Posterior vena cava (tissue), 2 donors: Measurements from ENCODE around the gene LURAP1L. TPM values are rescaled to one million over a fixed set of nuclear protein-coding genes. Genes with fewer than 3 reads are reported as not detected.

Experiments
- DNase-seq: peaks from one replicate; pipeline ENCODE4 v3.0.0-alpha.2; 2020; ENCODE audit warnings: low spot score
- intact Hi-C, 2 donors: fragments of 100-400 bp; cut with DNase I; formaldehyde crosslinking; loops; one replicate each; pipeline versions ENCODE4 v1.14.1 to v1.14.2; 2022 to 2023
- total RNA-seq, 2 donors: library from RNA; stranded (reverse); fragmentation: NEBNext Ultra II Directional; extraction: Animal tissue kit (Norgen Biotek cat#: 25700); gene quantifications; one replicate each; pipeline ENCODE4 v1.2.1, GENCODE V29; 2021
- donor health status: DM: yes; HTN: yes; CAD: no.
- donor health status: DM: yes; HTN: yes; CAD: no.

LURAP1L gene
- total RNA-seq, 2 donors from 2014 or later = 13.9 to 18.1 TPM

DNA sequence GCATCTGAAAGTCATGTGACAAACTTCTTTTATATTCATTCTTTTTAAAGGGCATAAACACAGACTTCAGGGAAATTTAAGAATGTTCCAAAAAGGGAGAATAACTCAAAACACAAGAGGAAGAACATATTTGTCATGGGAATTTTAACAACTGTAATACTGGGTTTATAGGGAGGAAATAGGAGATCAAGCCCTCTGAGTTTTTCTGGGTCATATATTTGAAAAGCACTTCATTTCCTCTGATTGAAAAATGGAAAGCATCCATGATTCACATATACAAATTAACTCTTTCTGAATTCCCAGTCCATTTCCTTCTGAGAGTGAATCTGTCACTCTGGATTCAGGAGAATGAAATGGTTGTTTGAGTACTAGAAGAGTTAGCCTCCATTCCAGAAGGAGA, 26.8 kb downstream of the LURAP1L start:
- no peak for DNase-seq
- intact Hi-C loops = no loop called here

DNA sequence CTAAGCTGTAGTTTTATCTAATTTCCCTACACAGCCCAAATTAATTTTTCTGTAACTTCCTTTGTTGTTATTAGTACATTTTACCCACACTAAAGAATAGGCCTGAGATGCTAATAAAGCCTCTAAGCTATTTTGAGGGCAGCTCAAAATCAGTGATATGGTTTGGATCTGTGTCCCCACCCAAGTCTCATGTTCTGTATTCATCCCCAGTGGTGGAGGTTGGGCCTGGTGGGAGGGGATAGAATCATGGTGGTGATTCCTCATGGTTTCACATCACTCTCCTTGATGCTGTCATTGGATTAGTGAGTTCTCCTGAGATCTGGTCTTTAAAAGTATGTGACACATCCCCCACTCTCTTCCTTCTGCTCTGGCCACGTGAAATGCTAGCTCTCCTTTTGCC, 27.3 kb downstream of the LURAP1L start:
- no peak for DNase-seq

DNA sequence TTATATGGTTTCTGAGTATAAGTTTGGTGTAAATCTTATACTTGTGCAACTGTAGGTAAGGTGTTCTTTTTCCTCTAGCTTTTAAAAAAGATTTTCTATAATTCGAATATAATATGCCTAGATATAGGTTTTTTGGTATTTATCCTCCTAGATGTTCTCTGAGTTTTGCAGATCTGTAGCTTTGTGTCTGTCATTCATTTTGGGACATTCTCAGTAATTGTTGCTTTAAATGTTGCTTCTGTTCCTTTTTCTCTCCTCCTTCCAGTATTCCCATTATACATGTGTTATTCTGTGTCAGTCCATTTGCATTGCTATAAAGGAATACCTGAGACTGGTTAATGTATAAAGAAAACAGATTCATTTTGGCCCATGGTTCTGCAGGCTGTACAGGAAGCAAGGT, 33.7 kb downstream of the LURAP1L start:
- intact Hi-C loops = no loop called here
- no peak for DNase-seq

More for the DNA sequence above, 27.3 kb downstream of the LURAP1L start:
- intact Hi-C loops = no loop called here

DNA sequence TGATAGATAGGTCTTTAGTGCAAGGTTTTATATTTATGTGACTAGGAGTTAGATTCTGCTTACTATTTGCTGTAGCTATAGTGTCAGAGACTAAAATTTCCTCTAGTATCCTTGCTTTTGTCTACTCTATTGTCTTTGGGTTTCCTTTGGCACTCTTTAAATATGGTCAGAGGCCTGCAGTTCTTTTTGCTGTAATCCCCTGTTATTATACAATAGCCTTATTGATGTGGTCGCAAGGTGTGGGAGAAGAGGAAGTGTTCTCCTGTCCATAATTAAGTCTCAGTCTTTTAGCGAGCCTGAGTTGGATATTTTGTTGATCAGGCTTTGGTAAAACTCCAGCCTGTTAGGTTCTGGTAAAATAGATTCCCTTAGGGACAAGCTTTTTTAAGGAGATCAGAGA, 34.9 kb downstream of the LURAP1L start:
- no peak for DNase-seq
- intact Hi-C loops = loop anchor here in 1 of 2 donors (5.0 kb wide), 1 partner anchor 32 kb away; the partner anchor contains the start of gene LURAP1L

DNA sequence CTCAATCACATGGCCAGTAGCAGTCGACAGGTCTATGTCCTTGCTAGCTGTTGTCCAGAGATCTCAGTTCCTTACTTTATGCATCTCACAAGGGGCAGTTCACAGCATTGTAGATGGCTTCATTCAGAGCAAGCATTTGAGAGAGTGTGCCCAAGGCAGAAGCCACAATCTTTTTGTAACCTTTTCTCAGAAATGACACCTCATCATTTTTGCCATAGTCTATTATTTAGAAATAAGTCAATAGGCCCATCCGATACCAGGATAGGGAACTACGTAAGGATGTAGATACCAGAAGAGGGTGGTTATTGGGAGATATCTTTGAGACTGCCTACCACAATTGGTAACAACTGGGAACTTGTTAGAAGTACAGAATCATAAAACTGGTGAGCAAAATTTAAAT, 37.1 kb downstream of the LURAP1L start:
- DNase-seq = no peak
- intact Hi-C loops = loop anchor here in 1 of 2 donors (5.0 kb wide), 1 partner anchor 35 kb away; the partner anchor contains the start of gene LURAP1L

DNA sequence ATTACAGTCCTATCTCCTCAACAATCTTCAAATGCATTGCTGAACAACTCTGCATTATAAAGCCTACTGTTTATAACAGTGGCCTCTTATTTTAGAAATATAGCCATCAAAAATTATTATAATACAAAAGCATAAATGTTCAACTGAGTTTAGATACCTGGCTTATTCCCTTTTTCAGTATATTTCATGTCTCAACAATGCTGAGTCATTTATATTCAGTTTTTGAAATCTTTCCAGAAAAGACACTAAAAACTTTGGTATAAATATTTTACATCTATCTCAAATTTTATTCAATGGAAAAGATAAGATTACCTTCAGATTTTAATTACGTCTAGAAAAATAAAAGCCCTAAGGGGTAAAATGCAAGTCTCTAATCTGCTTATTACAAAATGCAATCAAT, 37.9 kb downstream of the LURAP1L start:
- intact Hi-C loops = loop anchor here in 1 of 2 donors (5.0 kb wide), 1 partner anchor 35 kb away; the partner anchor contains the start of gene LURAP1L
- DNase-seq = no peak

DNA sequence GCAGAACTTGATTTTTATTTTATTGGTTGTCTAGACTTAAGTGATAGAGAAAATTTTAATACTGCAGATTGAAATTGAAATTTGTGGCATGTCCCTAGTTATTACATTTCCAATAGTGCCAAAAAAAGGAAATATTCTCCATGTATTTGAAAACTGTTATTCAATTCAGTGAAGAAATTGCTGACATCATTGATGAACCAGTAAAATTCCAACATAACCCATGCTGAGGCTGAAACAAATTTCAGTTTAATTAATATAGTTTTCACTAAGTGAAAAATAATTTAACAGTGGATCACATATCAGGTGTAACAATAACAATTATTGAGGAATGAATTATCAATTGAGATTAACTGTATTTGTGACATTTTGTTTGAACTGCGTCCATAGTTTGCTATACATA, 38.7 kb downstream of the LURAP1L start:
- no peak for DNase-seq
- intact Hi-C loops = loop anchor here in 1 of 2 donors (5.0 kb wide), 1 partner anchor 36 kb away; the partner anchor contains the start of gene LURAP1L

DNA sequence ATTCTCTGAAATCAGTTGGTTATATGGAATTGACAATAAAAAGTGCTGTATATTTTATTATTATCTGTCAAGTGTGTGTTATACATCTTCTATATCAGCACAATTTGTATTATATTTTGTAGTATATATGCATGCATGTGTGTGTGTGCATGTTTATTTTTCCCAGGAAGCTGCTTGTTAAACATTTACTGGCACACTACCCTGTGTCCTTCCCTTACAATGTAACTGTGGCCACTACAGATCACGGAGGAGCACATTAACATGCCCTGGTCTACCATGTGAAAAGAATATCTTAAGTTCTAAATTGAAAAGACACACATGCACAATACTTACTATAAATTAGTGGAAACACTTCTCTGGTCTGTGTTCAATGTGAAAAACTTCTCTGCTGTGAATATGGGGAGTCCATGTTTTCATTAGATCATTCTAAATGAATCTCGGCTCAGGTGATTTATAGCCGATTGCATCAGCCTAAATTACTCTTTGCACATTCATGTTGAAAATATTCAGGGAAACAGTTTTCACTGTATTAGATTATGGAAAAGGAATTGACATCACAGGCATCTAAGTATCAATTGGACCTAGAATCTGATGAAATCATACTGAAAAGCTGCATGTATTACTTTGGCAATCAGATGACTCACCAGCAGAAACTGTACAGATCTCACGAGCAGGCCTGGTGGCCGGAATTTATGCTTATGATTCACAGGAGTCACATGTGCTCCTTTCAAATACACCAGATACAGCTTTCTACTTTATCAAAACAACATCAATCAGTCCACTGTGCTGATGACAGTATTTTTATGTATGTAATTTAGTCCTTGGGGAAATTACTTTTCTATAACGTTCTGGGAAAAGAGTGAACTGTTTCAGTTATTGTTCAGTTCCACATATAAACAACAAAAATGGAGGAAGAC, 39.4 kb downstream of the LURAP1L start:
- peak; percentile 85 for DNase-seq

DNA sequence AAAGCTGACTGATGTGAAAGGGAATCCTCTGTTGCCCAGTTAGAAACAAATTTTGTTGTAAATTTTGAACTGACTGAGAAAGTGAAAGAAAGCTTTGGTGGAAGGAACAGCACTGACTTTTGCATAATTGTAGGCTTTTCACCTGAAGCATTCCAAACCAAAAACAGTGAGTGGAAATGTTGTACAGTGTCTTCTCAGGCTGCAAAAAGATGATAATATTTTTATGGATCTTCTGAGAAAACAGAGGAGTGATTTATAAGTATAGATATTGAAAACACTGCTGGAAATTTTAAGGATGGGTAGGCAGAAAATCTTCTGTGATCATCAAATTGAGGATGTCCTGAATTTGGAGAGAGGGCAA, 40.0 kb downstream of the LURAP1L start:
- intact Hi-C loops = loop anchor here in 1 of 2 donors (5.0 kb wide), 1 partner anchor 38 kb away; the partner anchor contains the start of gene LURAP1L
- DNase-seq = no peak

More for the DNA sequence above, 39.4 kb downstream of the LURAP1L start:
- intact Hi-C loops = loop anchor here in 1 of 2 donors (5.0 kb wide), 1 partner anchor 37 kb away; the partner anchor contains the start of gene LURAP1L

DNA sequence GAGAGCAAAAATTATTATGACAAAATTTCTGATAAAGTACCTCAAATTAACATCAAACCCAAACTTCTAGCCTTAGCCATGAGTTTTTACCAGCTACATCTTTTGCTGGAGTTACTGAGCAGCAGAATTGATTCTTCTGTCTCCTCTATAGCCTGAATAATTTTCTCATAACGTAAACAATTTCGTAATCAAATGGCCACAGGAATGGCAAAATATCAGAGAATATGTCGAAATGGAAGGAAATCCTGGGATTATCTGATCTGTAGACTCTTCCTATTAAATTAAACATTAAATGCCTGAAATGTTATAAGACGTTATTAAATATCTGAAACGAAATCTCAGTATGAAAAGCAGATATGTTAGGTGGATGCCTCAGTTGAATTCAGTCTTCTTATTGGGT, 41.1 kb downstream of the LURAP1L start:
- intact Hi-C loops = no loop called here
- DNase-seq = no peak

DNA sequence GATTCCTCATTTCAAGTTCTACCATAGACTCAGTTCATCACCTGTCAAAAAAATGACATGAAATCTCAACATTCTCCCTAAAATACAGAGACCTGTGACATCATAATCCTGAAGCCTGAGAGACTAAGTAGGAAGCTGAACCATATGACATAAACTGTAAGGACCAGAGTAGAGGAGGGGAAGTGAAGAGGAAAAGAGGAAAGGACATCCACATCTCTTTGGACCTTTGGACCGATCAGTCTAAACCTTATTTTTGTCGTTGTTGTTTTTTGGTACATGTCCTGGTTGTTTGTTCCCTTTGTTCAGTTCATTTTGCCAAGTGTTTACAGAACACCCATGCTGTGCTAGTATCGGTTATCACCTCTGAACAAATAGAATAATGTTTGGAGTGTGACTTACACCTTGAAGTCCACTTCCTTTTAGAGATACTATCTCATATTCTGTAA, 41.9 kb downstream of the LURAP1L start:
- intact Hi-C loops = no loop called here
- DNase-seq = no peak

DNA sequence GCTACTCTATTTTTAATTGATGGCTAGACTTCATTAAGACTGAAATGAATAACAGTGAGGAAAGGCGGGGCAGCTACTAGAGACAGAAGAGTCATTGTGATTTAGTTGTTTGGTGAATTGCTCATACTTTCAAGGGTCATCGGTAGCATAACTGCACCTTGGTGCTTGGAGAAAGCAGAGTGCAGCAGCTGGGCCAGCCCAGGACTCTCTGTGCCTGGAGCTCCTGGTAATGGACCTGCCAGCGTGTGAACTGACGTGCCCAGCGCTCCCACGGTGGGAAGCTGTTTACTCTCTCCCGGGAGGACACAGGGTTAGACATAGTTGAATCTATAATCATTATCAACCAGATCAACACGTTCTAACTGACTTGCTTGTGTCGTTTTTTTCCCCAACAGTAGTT, 42.9 kb downstream of the LURAP1L start:
- intact Hi-C loops = no loop called here

DNA sequence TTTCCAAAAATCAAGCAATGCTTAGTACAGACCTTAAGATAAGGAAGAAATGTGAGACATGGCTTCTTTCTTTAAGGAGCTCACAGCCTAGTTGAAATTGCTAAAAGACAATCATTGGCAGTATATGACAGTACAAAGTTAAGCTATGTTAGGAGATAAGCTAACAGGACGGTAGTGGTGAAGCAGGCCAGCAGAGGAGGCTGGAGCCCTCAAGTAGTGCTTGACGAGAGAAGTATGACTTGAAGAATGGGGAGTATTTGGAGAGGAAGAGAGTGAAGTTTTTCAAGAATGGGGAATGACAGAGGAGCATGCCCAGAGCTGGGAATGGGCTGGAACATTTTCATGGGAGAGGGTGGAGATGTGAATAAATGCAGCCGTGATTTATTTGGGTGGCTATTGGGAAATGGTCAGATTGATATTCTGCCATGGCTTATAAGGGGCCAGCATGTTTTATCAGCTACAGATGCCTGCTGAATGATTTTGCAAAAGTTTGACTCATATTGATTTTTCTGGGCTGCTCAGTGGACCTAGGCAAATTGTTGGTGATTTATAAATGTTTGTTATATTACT, 43.7 kb downstream of the LURAP1L start:
- intact Hi-C loops = no loop called here
- no peak for DNase-seq

More for the DNA sequence above, 42.9 kb downstream of the LURAP1L start:
- DNase-seq = peak; percentile 66

DNA sequence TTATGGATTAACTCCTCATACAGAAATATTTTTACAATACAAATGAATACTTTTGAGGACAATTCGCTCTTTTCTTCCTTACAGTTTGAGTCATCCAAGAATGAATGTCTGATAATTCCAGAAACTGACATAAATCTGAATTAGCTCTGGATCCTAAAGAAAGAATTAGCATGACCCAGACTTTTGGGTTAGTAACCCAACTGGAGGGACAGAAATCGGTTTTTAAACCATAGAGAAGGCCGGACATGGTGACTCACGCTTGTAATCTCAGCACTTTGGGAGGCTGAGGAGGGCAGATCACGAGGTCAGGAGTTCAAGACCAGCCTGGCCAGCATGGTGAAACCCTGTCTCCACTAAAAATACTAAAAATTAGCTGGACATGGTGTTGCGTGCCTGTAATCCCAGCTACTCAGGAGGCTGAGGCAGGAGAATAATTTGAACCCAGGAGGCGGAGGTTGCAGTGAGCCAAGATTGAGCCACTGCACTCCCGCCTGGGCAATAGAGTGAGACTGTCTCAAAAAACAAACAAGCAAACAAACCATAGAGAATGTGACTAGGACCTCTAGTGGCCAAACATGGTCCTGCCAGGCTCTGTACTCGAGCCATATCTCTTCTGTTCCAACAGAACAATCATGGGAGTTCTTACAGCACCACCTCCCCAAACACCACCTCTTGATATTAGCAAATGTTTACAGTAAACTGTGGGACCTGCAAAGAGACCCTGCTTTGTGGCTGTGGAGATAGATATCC, 44.8 kb downstream of the LURAP1L start:
- DNase-seq = peak; percentile 66
- intact Hi-C loops = no loop called here

DNA sequence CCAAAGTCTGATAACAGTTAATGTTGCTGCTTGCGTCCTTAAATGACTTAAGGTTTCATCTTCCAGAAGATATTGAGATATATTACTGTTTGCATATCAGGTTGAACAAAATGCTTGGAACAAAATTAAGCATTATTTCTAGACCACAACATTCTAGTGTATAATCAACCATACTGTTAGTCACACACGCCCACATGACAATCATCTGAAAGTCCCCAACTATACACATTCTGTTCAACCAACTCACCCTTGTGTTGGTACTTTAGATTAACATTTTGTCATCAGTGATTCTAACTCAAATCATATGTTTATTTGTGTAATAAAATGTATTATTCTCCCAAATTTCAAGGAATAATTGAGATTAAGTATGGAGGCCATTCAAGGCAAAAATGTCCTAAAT, 47.3 kb downstream of the LURAP1L start:
- DNase-seq = no peak
- intact Hi-C loops = no loop called here

DNA sequence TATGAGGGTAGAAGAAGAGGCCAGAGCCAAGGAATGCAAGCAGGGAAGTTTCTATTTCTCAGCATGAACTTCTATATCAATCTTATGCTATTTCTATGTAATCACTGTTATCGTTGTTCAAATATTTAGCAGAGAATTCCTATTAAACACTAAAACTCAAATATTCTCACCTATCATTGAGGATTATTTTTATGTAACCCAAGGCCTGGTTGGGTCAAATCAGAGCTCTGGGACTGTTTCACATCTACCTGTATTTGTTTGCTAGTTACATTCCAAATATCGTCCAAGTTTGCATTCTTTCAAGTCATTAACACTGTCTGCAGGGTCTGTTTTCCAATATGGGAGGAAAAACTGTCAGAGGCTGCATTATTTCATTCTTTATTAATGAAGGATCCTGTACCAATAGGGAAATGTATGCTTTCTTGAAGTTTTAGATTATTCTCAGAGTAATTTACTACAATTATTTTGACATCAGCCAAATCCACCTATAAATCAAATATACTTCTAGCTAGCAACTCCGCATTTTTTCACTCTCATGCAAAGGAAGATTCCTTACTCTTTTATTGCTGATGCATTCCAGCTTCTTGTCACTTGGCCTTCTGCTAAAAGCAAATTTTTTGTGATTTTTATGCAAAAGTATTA, 52.2 kb downstream of the LURAP1L start:
- DNase-seq = no peak
- intact Hi-C loops = no loop called here

DNA sequence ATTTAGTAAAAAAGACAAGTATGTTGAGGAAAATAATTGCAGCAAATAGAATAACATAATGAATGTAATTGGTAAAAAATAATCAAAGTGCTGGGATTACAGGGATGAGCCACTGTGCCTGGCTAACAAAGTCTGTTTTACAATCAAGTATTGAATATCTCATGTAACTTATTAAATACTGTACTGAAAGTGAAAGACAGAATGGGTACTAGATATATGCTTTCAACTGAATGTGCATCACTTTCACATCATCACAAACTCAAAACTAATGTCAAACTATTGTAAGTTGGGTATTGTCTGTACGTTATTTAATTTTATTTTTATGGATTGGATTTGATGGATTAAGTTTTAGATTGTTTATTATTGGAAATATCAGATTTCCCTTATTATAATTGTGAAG, 58.9 kb downstream of the LURAP1L start:
- no peak for DNase-seq
- intact Hi-C loops = no loop called here

DNA sequence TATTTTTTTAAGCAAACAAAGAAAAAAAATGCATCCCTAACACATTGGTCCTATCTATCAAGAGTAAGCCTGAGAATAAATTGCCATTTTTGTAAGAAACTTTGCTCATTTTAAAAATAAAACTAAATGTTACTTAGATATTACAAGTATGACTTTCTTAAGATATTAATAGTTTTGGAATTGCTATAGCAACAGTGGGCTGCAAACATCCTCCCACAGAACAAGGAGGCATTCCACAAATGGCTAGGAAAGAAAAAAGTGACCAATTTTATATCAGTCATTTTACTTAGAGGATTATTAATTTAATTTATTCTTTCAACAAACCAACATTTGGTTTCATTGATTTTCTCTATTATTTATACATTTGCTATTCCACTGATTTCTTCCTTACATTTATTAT, 63.7 kb downstream of the LURAP1L start:
- intact Hi-C loops = no loop called here

DNA sequence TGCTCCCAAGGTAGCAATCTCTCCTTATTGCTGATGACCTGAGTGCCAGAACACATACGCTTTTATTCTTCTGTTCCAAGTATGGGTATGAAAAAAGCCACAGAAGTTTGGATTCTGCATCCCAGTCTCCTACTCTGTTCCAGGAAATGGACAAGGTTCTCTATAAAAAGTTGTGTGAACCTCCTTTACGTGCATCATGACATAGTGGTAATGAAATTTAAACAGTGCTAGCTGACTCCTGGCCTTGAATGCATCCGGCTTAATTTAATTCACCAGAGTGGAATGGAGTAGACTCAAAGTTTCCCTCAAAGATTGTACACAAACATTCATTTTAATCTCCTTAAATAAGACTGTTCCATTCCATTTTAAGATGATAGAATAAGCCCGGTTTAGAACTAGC, 68.9 kb downstream of the LURAP1L start:
- intact Hi-C loops = no loop called here
- DNase-seq = no peak

More for the DNA sequence above, 63.7 kb downstream of the LURAP1L start:
- DNase-seq = no peak
